GM12801 (cell line): ENCODE measurements around the gene SH3BP5L.

ENCODE experiments used
- TF ChIP-seq, protein P1 (sequence below): IDR thresholded peaks from one replicate; pipeline ENCODE4 v1.5.1; 2011; ENCODE audit warnings: control low read depth; ENCODE audit not compliant: insufficient read length; ENCODE audit errors: extremely low read depth

SH3BP5L gene

DNA sequence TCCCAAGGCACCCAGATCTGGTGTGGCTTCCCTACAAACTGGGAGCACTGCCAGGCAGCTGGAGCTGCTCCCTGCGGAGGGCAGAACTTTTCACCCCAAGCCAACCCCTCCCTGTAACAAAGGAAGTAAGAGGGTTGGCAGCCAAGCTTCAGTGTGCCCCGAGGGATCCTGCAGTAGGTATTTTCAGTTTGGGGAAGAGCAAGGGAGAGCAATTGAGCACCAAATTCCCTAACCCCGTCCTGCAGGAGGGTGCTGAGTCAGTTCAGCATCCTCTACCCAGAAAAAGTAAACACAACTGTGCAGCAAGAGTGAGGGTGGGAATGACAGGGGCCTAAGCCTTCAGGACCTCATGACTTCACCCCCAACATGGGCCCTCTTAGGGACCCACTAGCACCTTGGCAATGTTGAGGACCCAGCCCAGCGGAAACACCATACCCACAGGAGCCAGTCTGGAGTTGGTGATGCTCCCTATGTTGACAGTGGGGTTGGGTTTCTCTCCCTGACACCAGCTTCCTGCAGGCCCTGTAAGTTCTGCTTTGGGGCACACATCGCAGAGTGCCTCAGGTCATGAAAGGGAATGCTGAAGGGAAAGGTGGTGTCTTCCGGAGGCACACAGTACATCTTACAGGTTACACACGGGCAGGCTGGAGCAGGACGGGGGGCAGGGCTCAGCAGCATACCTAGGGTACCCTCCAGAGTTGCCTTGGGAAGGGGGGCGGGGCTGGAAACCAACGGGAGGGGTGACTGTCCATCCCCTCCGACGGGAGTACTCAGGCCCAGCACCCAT is 14.8 kb downstream of the SH3BP5L start:
- TF ChIP-seq, protein P1, sequence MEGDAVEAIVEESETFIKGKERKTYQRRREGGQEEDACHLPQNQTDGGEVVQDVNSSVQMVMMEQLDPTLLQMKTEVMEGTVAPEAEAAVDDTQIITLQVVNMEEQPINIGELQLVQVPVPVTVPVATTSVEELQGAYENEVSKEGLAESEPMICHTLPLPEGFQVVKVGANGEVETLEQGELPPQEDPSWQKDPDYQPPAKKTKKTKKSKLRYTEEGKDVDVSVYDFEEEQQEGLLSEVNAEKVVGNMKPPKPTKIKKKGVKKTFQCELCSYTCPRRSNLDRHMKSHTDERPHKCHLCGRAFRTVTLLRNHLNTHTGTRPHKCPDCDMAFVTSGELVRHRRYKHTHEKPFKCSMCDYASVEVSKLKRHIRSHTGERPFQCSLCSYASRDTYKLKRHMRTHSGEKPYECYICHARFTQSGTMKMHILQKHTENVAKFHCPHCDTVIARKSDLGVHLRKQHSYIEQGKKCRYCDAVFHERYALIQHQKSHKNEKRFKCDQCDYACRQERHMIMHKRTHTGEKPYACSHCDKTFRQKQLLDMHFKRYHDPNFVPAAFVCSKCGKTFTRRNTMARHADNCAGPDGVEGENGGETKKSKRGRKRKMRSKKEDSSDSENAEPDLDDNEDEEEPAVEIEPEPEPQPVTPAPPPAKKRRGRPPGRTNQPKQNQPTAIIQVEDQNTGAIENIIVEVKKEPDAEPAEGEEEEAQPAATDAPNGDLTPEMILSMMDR, result no peak

DNA sequence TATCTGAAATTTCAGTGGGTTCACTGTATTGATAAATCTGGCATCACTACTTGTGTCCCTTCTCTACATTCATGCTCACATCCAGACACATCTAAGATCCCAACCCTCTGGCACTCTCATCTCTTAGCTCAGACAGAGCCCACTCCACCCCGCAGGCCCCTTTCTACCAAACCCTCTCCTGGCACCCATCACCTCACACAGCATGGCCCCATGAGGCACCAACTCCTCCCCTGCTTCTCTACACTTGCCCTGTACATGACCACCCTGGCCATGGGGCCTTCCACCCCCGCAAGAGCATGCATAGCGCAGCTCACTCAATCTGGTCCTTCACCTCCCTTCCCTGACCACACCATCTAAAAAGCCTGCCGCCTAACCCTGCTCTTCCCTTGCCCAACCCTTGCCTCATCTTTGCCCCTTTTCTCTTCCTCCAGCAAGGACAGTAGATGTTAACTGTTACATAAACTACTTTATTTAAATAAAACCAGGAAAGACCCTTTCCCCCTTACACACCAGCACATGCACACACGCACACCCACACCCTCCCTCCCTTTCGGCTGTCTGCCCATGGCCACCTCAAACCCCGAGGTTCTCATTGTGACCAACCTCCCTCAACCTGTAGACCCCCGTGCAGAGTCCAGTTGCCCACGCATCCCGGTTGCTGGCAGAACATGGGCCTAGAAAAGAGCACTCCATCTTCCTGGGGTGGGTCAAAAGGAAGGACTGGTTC is 15.6 kb downstream of the SH3BP5L start:
- TF ChIP-seq, protein P1, result no peak

DNA sequence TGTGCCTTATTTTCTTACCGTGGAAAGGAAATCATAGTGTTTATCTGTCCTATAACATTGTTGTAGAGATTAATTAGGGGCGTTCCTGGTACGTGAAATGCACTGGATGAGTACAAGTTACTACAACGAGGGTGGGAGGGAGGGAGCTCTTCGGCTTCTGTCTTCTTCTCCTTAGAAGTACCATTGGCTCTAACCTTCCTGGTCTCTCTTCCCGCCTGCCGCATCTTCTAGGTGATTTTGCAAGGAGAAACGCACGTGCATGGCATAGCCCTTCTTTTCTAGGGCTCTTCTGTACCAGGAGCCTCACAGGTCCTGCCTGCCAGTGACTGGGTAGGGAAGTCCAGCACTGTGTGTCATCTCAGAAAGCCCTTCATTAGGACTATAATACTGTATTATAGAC is 16.8 kb downstream of the SH3BP5L start:
- TF ChIP-seq, protein P1, result no peak

DNA sequence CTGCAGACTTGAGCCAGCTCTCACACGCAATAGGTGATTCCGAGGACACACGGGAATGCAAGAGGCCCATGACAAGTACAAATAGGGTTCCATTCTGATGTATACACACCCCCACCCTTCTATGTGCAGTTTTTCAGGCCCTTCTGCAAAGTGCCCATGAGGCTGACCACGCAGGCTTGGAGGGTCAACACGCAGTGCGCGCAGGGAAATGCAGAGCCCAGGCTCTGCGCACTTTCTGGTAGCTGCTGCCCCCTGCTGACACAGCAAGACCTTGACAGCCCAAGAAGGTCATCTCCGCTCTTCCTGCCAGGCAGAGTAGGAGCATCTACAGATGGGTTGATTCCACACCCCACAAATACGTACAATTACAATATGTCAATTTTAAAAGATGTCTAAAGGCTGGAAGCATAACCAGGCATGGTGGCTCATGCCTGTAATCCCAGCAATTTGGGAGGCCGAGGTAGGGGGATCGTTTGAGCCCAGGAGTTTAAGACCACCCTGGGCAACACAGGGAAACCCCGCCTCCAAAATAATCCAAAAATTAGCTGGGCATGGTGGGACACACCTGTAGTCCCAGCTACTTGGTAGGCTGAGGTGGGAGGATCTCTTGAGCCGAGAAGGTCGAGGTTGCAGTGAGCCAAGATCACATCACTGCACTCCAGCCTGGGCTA is 18.5 kb downstream of the SH3BP5L start:
- TF ChIP-seq, protein P1, result no peak

DNA sequence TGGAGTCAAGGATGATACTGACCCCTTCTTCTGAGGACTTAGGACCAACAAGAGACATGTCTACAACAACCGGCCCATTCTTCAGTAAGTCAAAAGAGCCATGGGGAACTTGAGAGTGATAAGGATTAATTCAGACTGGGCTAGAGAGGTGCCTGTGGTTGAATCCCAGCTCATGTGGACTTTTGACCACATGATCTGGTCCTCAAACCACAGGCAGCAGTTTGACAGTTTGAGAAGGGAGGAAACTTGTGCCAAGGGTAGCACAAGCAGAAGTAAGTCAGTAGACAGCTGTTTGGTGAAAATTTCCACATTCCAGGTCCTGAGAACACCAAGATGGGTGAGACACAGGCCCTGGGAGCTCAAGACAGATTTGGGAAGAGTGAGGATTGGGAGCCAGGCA is 19.8 kb downstream of the SH3BP5L start:
- TF ChIP-seq, protein P1, result no peak

DNA sequence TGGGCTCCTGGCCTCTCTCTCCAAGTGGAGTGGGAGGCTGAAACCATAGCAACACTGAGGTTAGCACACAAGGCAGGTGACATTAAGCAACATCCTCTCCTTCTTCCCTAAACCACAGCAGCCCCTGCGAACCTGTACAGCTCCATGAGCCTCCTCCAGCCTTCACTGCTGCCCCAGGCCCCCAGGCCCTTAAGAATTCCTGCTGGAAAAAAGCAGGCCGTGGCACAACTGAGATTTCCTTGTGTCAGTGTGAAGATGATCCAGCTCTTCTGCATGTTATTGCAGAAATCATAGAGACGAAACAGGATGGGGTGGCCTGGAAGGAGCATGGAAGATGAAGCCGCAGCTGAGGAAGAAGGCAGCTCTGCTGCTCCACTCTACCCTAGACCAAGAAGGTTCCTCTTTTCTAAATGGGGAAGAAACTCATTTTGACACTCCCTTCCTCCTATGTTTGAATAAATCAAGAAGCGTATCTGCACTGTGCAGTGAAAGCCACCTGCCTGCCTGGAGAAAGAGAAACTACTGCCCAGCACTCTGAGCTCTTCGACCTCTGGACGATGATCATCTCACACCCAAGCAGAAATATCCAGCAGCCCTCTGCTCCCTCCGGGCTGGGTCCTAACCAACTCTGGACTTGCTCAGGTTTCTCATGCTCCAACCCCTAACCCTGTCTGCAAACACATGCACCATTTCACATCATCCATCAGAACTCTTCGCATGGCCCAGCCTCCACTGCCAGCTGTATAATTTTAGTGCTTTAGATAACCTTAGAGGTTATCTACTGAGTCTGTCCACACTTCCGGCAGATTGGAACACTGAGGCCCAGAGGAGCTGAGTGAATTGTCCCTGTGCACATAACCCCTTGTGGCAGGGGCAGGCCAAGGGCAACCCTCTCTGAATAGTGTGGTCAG is 20.7 kb downstream of the SH3BP5L start:
- TF ChIP-seq, protein P1, result no peak
